GM19238 (cell line): ENCODE measurements around the gene EGFR.
"Not testable (repeated sequence)": the region's sequence is repeated elsewhere in the genome, so short reads cannot be mapped to it uniquely, and the experiment has no call there.

ENCODE experiments used
- DNase-seq: peaks from one replicate; pipeline ENCODE4 v3.0.0; 2011; ENCODE audit warnings: low spot score; ENCODE audit not compliant: insufficient read length

Gene EGFR

GRCh38 chr7:55165176-55165861 is 146.5 kb downstream of the EGFR start:
- no peak for DNase-seq

DNA sequence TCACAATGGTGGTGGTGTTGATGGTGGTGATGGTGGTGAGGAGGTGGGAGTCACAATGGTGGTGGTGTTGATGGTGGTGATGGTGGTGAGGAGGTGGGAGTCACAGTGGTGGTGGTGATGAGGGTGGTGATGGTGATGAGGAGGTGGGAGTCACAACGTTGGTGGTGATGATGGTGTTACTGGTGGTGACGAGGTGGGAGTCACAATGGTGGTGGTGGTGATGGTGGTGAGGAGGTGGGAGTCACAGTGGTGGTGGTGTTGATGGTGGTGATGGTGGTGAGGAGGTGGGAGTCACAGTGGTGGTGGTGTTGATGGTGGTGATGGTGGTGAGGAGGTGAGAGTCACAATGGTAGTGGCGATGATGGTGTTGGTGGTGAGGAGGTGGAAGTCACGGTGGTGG is 148.5 kb downstream of the EGFR start:
- DNase-seq: not testable (repeated sequence)

- no peak for DNase-seq
Measured at GRCh38 chr7:55170335-55171069, 151.7 kb downstream of the EGFR start.

- no peak for DNase-seq
Measured at GRCh38 chr7:55171157-55171556, 152.3 kb downstream of the EGFR start.

DNA sequence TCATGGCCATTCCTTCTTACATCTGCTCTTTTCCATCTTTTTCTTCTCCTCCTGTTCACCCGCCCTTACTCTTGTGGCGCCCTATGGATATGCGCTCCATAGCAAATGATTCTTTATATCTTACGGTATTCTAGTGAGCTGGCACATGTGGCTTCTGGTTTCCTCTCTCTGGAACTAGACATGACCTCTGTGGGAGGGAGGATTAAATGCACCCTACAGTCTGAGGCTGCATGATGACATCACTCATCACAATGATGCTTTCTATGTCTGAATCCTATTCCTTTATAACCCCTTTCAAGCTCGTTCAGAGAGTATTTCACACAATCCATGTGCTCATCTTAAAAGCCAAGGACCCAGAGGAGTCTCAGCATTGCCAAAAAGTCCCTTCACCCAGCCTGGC is 153.3 kb downstream of the EGFR start:
- no peak for DNase-seq

DNA sequence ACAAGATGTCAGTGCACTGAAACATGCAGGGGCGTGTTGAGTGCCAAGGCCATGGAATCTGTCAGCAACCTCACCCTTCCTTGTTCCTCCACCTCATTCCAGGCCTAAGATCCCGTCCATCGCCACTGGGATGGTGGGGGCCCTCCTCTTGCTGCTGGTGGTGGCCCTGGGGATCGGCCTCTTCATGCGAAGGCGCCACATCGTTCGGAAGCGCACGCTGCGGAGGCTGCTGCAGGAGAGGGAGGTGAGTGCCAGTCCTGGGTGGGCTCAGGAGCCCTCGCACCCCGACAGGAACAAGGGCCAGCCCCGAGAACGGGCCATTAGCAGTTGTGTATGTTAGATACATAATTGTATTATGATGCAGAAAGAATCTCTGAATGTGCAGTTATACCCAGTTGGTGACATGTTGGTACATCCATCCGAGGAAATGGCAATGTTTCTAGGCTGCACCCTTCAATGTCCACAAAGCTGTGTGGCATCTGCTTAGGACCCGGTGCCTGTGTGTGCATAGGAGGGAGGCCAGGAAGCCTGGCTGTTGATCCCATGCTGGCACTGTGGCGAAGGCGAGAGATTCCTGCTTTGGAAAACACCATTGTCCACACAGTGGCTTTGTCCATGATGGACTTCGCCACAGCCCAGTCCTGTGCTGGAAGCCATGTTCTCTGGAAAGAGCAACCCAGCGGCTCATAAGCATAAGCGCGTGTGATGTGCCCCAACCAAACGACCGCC is 154.2 kb downstream of the EGFR start:
- no peak for DNase-seq

DNA sequence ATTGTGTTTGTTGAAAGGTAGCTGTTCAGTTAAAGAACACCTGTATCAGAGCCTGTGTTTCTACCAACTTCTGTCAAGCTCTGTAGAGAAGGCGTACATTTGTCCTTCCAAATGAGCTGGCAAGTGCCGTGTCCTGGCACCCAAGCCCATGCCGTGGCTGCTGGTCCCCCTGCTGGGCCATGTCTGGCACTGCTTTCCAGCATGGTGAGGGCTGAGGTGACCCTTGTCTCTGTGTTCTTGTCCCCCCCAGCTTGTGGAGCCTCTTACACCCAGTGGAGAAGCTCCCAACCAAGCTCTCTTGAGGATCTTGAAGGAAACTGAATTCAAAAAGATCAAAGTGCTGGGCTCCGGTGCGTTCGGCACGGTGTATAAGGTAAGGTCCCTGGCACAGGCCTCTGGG is 154.9 kb downstream of the EGFR start:
- no peak for DNase-seq

DNA sequence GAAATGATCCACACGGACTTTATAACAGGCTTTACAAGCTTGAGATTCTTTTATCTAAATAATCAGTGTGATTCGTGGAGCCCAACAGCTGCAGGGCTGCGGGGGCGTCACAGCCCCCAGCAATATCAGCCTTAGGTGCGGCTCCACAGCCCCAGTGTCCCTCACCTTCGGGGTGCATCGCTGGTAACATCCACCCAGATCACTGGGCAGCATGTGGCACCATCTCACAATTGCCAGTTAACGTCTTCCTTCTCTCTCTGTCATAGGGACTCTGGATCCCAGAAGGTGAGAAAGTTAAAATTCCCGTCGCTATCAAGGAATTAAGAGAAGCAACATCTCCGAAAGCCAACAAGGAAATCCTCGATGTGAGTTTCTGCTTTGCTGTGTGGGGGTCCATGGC is 155.6 kb downstream of the EGFR start:
- DNase-seq: no peak

- DNase-seq: no peak
Measured at GRCh38 chr7:55174856-55175255, 156.0 kb downstream of the EGFR start.

DNA sequence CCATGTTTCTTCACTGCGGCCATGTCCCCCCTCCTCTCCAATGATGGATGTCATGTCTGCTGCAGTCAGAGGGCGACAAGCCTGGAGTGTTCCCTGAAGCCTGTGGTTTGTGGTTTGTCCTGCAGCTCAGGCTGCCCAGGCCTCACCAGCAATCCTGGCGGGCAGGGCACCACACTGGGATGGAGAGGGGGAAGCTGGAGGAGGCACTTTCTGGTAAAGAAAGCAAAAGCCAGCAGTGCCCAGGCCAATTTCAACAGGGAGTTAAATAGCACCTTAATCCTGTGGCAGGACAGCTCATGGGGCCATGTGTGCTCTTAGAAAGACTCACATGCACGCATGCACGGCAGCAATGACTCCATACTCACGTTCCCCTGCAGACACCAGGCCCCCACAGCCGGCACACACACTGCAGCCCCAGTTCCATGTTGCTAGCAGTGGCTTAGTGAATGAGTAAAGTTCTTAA is 158.3 kb downstream of the EGFR start:
- no peak for DNase-seq

GRCh38 chr7:55177589-55178261 is 158.9 kb downstream of the EGFR start:
- no peak for DNase-seq

DNA sequence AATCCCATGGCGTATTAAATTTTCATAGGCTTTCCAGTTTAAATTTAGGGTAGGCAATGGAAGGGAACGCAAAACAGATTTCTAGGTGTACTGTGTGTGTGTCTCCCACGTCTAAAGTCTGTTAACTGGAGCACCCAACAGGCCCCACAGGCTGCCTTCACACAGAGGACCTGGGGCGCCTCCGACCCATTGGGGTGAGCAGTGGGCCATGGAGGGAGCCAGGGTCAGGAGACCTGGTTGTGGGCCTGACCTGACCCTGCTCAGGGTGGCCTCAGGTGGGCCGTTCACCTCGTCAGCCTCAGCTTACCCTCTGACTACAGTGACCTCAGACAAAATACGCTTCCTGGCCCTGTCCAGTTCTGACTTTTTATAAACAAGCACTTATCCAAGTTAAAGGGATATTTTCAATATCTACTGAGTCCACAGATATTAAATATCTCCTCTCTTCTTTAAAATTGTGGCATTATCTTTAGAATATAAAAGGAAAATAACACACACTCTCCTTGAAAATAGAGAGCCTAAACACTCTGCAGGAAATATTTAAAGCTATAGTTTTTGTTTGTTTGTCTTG is 159.6 kb downstream of the EGFR start:
- no peak for DNase-seq

GRCh38 chr7:55178863-55179773 is 160.3 kb downstream of the EGFR start:
- DNase-seq: no peak

DNA sequence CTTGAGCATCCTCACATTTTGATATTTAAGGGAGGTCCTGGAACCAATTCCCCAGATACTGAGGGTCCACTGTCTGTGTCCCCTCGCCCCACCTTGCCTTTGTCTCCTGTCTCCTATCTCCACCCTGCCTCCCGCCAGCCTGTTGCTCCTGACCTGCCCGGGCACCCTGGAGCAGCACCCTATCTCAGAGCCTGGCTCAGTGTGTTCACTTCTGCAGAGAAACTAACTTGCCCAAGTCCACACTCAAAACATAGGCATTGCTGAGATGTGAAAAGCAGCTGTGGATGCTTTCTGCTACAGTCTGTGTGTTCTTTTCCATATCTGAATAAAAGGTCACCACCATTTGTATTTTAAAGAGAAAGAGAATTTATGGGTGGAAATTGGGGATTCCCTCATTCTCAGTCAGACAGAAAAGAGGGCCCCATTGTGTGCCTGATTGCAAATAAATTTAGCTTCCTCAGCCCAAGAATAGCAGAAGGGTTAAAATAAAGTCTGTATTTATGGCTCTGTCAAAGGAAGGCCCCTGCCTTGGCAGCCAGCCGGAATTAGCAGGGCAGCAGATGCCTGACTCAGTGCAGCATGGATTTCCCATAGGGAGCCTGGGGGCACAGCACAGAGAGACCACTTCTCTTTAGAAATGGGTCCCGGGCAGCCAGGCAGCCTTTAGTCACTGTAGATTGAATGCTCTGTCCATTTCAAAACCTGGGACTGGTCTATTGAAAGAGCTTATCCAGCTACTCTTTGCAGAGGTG is 161.3 kb downstream of the EGFR start:
- no peak for DNase-seq

DNA sequence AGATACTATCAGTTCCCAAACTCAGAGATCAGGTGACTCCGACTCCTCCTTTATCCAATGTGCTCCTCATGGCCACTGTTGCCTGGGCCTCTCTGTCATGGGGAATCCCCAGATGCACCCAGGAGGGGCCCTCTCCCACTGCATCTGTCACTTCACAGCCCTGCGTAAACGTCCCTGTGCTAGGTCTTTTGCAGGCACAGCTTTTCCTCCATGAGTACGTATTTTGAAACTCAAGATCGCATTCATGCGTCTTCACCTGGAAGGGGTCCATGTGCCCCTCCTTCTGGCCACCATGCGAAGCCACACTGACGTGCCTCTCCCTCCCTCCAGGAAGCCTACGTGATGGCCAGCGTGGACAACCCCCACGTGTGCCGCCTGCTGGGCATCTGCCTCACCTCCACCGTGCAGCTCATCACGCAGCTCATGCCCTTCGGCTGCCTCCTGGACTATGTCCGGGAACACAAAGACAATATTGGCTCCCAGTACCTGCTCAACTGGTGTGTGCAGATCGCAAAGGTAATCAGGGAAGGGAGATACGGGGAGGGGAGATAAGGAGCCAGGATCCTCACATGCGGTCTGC is 162.2 kb downstream of the EGFR start:
- DNase-seq: no peak

- no peak for DNase-seq
Measured at GRCh38 chr7:55181762-55182161, 162.9 kb downstream of the EGFR start.

- DNase-seq: no peak
Measured at GRCh38 chr7:55183897-55184296, 165.1 kb downstream of the EGFR start.

DNA sequence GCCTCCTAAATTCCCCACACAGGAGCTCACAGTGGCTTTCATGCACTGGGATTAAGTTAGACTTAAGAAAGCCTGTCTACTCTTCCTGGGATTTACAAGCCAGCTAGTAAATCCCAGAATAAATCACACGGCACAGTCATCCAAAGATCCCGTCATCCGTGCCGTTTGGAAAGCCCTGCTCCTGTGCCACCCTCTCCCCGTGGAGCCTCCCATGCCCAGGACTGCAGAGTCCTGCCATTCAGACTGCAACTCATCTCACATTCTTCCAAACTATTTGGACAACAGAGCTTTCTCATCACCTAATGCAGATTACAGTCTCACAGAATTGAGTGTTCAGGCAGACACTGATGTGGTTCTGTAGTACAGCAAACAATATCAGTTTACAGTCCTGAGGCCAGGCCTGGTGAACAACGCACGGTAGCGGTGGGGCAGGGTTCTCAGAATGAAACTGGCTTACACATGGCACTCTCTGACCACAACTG is 166.5 kb downstream of the EGFR start:
- DNase-seq: no peak

GRCh38 chr7:55185941-55186609 is 167.3 kb downstream of the EGFR start:
- DNase-seq: no peak
